Measurements from ENCODE around the gene SMAD3.

SMAD3 gene

DNA sequence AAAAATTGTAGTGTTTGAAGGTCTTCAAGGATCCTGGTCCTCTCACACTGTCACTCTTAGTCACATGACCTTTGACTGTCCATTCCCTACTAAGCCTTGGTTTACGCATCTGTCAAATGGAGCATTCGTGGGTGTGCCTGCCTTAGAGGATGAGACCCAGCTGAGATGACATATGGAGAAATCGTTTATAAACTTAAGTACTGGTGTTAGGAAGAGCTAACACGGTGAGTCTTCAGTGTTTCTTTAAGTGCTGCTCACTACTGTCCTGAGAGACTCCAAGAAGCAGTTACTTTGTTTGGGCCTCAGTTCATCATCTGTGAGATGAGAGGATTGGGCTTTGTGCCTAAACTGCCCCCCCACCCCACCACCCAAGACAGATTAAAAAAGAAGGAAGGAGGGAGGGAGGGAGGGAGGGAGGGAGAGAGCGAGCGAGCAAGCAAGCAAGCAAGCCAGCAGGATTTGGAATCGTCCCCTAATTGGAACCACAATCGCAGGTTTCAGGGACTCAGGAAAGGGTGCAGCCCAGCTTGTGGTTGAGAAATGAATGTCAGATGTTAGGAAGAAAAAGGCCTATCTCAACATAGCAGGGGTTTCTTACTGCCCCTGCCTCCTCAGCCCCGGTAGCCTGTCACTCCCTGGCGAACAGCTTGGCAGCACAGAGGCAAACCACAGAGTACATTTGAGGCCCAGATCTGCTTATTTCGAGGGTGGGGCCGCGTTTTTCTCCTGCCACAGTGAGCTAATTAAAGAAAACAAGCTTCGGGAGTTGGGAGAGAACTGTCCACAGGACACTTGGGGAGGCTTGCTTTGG, 32.7 kb downstream of the SMAD3 start:
- DNase-seq, result no peak

GRCh38 chr15:67098768-67099282, 33.4 kb downstream of the SMAD3 start:
- DNase-seq, result no peak

DNA sequence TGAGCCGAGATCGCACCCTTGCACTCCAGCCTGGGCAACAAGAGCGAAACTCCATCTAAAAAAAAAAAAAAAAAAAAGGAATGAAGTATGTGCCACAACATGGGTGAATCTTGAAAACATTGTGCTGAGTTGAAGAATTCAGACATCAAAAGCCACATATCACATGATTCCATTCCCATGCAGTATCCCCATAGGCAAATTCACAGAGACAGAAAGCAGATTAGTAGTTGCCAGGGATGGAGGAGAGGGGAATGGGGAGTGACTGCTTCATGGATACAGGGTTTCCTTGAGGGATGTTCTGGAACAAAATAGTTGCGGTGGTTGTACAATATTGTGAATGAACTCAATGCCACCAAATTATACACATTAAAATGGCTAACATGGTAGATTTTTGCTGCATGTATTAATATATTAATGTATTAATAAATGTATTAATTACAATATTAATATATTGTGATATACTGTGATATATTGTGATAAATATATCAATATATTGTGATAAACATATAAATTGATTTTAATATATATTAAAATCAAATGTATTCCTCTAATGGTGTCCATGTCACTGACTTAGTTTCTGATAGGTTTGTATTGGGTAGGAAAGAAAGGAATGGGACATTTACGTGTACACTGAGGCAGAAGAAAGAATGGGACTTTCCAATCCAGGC, 34.9 kb downstream of the SMAD3 start:
- no peak for DNase-seq

DNA sequence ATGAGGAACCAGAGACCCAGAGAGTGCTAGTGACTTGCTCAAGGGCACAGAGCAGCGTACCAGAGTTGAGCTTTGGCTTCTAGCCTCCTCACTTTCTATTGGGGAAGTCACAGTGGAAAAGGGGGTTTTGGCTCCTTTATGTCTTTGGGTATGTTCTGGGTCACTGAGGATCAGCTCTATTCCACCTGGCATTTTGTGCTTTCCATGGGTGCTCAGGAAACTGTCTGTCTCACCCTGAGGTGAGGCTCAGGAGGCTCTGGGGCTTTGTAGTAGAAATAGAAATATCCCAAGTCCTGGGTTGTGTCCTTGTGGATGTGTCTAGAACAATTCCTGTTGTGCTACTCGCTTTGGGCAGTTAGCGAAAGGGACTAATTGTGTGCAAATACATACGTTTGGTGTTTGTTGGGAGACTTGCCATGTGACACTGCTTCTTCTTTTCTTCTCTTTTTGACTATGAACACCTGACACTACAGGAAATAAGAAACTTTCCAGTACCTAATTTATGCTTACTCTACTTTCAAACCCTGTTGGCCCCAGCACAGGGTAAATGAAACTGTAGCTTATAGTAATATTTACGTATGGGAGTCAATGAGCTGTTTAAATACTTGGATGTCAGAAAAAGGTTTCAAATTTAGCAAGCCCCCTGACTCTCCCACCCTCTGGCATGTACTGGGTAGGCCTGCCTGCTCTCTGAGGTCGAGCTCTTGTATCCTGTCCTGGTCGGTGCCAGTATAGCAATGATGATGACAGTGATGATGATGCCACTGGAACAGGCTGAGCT, 35.6 kb downstream of the SMAD3 start:
- DNase-seq, result no peak

DNA sequence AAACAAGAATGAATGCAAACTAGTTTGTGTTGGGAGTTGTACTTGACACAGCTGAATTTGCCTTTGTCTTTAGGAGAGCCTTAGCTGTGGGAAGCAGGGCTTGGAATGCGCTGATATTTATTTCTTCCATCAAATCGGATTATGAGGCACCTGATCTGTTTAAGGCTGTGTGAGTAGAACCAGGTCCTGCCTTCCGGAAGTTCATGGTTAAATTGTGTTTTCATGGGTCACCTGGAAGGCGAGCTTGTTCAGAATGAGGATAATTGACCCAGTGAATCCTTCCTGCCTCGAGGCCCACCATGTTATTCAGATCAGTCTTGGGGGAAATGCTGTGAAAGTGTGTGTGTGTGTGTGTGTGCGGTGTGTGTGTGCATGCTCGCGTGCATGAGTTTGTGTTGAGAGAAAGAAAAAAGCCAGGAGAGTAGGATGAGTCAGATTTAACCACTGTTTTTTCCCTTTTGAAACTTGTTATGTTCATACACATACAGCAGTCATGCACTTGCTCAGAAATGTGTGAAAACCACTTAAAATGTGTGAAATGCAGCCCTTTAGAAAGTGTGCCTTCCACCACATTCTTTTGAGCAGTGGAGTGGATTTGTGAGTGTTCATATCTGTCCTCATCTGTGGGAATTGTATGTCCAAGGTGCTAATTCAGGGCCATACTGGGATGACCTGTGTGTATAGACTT, 36.7 kb downstream of the SMAD3 start:
- no peak for DNase-seq

- no peak for DNase-seq
Observed at GRCh38 chr15:67102599-67102929, 37.2 kb downstream of the SMAD3 start.

GRCh38 chr15:67103021-67103420, 37.6 kb downstream of the SMAD3 start:
- DNase-seq, result no peak

DNA sequence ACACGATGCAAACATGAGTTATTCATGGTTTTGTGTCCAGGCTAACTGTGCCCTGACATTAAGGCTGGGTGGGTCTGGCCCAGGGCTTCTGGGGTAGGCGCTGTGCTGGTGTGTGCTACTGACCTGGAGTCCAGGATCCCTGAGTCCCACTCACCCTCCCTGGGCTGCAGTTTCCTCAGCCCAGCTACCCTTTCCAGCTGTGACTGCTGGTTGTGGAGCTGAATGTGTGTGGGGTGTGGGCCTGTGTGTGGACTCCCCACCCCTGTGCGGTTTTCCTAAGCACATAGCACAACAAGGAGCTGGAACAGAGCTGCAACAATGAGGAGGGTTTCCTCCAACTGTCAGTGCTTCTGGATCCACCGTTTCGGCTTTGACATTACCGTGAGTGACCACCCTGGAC, 38.0 kb downstream of the SMAD3 start:
- DNase-seq, result no peak

DNA sequence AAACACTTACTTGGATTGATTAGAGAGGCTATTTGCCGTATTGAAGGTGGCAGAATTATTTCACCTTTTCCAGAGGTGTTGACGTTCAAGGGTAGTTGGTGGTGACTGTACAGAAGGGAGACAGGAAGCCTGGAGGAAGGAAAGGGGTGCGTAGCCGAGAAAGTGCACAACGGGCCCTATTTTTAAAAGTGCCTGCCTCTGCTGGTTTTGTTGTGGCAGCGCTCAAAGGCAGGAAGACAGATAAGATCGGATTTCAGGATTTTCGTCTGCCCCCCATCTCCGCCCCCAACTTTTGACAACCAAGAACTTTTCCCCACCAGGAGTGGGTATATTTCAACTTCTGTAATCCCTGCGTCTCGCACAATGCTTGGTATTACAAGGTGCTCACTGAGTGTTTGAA, 38.5 kb downstream of the SMAD3 start:
- no peak for DNase-seq

DNA sequence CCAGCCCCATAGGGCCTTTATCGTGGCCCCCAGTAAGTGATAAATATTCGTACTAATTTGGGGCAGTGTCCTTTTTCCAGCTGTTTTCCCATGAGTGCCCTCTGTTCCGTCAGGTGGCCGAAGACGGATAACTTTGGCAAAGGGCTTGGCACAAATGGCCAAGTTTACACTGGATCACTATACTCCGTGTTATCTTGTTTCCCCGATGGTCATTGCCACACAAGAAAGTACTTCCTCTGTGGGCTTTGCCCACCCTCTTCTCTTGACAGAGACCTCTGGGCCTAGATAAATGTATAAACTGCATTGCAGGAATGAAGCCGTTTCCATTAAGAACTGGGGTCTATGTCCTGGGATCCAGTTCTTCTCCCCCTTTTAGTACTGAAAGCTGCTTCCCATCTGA, 39.1 kb downstream of the SMAD3 start:
- DNase-seq, result no peak

GRCh38 chr15:67105065-67105951, 39.9 kb downstream of the SMAD3 start:
- DNase-seq, result no peak

DNA sequence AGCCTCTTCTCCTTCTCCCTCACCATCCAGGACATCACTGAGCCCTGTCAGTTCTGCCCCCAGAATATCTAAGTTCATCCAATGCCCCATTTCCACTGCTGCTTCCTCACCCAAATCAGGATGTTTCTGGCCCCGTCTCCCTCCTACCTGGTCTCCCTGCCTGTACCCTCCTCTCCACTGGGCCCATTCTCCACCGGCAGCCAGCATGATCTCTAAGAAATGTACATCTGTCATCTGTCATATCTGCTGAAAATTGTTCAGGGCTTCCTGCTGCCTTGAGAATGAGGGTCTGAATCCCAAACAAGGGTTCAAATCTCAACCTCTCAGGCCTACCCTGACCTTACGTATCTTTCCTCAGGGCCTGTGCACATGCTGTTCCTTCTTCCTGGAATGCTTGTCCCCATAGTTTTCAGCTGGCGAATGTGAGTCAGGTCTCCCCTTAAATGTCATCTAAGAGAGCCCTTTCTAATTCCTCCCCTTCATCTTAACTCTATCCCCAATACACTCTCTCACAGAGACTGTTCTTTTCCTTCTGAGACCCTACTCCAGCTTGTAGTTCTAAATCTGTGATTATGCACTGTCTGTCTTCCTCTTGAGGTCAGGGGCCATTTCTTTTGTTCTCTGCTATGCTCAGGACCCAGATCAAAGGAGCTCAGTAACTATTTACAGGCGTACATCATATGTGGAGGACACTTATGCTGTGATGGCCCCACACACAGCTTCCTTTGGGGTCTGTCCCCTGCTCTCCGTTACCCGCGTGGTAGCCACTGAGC, 40.8 kb downstream of the SMAD3 start:
- no peak for DNase-seq

GRCh38 chr15:67106764-67107013, 41.3 kb downstream of the SMAD3 start:
- DNase-seq, result no peak

DNA sequence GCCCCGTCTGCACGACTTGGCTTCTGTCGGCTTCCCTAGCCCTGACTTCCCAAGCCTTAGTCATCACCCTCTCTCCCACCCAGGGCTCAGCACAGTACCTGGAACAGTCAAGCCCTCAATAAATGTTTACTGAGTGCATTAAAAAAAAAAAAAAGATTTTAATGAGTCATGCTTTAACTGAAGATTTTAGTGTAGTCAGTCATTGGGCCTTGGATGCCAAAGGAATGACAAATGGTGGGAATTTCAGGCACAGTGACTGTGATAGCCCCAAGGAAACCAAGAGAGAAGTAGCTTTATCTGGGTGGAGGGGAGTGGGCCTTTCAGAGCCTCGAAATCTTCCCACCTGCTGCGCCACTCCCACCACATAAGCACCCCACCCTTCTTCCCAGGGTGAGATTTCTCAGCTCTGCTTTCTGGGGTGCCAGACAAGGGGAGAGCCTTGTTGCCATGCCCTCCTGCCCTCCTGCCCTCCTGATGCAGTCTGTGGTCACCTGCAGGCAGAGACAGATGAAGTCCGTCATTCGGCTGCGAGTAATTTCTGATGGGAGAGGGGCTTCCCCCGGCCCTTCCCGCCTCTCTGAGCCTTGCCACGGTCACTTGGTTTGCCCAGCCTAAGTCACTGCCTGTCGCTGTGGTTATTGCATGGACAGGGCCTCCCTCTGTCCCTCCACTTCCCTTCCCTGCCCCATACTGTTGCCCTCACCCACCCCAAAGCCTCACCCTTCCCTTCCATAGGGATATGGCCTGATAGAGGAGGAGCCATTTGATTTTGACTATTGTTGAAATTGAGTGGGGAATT, 41.8 kb downstream of the SMAD3 start:
- no peak for DNase-seq

DNA sequence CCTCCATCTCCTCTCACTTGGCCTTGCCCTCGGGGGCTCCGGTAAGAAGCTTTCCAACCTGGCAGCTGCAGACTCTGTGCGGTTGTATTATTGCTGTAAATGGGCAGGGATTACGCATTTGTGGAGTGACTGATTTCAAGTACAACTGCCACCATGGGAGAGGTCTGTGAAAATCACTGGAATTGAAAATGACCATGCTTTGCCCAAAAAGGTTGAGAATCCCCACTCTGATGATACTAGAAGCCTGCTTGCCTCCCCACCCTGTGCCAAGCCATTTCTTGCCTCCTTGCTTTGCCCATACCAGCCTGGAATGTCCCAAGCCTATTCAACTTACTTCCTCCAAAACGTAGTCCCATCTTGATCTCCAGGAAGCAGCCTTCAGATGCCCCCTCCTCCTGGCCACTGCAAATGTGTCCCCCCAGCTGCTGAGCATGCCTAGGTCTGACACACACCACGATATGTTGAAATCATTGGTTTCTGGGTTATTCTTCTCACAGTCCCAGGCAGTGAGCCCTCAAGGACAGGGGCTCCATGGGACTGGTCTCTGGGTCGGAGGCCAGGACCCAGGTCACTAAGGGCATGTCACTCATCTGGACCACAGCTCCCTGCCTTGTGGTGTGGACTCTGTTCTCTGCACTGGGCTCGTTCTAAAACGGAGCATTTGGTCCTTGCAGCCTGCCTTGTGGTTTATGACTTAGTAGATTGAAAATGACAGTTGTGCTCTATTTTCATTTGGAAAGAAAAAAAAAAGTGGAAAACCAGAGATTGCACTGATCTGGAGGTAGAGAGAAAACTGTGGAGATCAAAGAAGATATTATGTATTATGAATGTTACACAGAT, 42.9 kb downstream of the SMAD3 start:
- no peak for DNase-seq

DNA sequence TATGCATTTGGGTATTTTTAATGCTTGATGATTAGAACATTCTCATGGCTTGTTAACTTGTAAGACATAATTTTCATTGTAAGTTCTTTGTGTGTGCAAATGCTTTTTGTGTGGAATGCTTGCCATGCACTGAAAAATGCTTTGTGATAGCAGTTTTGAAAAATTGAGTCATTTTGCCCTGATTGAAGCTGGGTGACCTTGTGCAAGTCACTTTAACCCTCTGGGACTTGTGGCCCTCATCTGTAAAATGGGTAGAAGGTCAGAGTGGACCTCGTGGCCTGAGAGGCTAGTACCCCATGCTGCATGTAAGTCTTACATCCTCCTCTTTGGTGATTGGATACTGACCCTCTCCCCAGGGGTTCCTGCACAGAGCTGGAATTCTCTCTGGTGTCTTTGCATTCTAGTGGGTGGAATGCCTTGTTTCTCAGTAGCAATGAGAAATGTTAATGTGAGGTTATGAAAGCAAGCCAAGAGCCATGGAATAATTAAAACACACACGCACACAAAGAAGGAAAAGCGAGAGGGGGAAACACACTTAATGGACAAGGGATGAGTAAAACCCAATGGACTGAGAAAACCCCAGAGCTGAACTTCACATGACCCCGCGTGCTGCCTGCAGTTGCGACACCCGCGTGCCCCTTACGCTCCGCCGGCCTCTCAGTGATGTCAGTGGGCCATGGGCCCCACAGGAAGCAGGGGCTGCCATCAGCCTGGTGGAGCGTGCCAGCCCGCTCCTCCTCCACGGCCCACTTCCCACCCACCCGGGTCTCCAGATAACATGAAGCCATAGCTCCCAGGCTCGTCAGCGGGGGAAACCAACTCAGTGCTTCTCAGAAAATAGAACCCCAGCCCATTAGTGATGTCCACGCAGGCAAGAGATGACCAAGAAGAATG, 44.0 kb downstream of the SMAD3 start:
- no peak for DNase-seq

DNA sequence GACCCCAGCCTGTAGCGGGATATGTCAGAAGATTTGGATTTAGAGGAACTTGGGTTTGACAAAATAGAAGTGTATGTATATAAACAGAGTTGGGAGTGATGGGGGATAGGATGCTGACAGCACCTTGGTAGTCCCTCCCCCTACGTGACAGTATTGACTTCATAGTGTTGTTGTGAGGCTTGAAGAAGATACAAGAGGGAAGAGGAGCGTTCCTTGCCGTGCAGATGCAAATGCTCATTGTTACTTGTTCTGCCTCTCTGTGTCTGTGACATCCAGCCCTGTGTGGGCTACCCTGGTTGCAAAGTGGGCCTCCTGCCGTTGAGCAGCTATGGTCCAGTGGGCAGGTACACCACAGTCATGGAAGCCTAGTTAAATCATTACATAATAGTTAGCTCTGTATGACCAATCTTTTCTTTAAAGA, 45.0 kb downstream of the SMAD3 start:
- DNase-seq, result no peak

Data from AML-193 (cell line).